Measurements from ENCODE around the gene CST11.

Gene CST11

GRCh38 chr20:23452776-23453175 is at the start of gene CST11:
Gene CST11, minus strand, starts transcription at chr20:23452876. Its CDS starts 65 bp downstream, at chr20:23452811.
- TF ChIP-seq CTCF (IDR thresholded peaks at IDR 0.05; ENCODE audit: insufficient read depth, low read length, poor library complexity, severe bottlenecking): no peak
- no peaks in the 10 kb centered on the region for H3K27me3 ChIP-seq (replicated peaks; ENCODE audit: control insufficient read depth, insufficient read depth, low read length)
- H3K4me3 ChIP-seq (replicated peaks; ENCODE audit: low read depth, low read length): no peak within 1 kb of the TSS
- DNase-seq (ENCODE audit: extremely low read depth, insufficient read length): no peak
- H3K36me3 ChIP-seq (ENCODE audit: control insufficient read depth, insufficient read depth, low read length): no peaks in the 10 kb centered on the region

DNA sequence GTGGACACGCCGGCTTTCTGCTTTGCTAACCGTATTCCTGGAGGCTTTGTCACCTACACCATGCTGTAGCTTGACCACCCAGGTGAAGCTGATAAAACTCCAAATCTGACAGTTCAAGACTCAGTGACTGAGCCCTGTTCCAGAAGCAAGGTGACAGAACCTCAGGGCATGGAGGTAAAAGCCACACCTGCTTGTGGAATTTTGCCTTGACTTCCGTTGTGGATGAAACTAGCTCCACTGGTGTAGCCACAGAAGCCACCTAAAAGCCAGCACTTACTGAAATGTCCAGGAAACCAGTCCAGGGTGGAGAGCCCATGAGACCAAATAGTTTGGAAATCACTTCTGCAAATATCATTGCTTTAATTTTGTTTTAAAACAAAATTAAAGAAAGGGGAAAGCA is 49.2 kb upstream of the CST11 start:
- no peak overlapping the region for H3K4me3 ChIP-seq (replicated peaks; ENCODE audit: low read depth, low read length)
- DNase-seq (ENCODE audit: extremely low read depth, insufficient read length): no peak
- no peak for TF ChIP-seq CTCF (IDR thresholded peaks at IDR 0.05; ENCODE audit: insufficient read depth, low read length, poor library complexity, severe bottlenecking)
- no peaks in the 10 kb centered on the region for H3K36me3 ChIP-seq (ENCODE audit: control insufficient read depth, insufficient read depth, low read length)
- no peaks in the 10 kb centered on the region for H3K27me3 ChIP-seq (replicated peaks; ENCODE audit: control insufficient read depth, insufficient read depth, low read length)

DNA sequence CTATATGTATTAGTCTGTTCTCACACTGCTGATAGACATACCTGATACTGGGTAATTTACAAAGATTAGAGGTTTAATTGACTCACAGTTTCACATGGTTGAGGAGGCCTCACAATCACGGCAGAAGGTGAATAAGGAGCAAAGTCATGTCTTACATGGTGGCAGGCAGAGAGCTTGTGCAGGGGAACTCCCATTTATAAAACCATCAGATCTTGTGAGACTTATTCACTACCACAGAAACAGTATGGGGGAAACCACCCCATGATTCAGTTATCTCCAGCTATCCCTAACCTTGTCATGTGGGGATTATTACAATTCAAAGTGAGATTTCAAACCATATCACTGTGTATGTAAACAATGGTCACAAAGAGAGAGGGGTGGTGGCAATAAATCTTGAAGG is 44.9 kb upstream of the CST11 start:
- Histone ChIP-seq H3K27me3 (replicated peaks; ENCODE audit: control insufficient read depth, insufficient read depth, low read length) (no peaks in the 10 kb centered on the region), H3K36me3 (ENCODE audit: control insufficient read depth, insufficient read depth, low read length) (no peaks in the 10 kb centered on the region), H3K4me3 (replicated peaks; ENCODE audit: low read depth, low read length) (no peak overlapping the region)
- no peak for DNase-seq (ENCODE audit: extremely low read depth, insufficient read length)
- no peak for TF ChIP-seq CTCF (IDR thresholded peaks at IDR 0.05; ENCODE audit: insufficient read depth, low read length, poor library complexity, severe bottlenecking)

GRCh38 chr20:23493172-23493772 is 40.6 kb upstream of the CST11 start:
- H3K27me3 ChIP-seq (replicated peaks; ENCODE audit: control insufficient read depth, insufficient read depth, low read length): no peaks in the 10 kb centered on the region
- H3K36me3 ChIP-seq (ENCODE audit: control insufficient read depth, insufficient read depth, low read length): no peaks in the 10 kb centered on the region
- DNase-seq (ENCODE audit: extremely low read depth, insufficient read length): no peak
- TF ChIP-seq CTCF (IDR thresholded peaks at IDR 0.05; ENCODE audit: insufficient read depth, low read length, poor library complexity, severe bottlenecking): no peak
- no peak overlapping the region for H3K4me3 ChIP-seq (replicated peaks; ENCODE audit: low read depth, low read length)

DNA sequence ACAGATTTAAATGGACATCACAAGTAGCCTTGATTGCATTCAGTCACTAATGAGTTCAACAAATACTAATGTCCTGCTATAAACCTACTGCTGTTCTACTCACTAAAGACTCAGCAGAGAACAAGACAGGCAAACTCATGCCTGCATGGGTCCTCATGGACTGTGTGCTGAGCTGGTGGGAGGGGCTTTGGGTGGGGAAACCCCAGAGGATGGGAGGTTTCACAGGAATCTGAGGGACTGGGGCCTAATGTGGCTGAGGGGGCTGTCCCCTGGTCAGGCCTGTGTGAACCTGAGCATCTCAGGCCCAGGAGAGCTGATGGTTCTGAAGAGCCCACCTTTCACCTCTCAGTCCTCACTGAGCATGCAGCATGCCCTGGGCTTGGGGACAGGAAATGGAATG is 39.6 kb upstream of the CST11 start:
- Histone ChIP-seq H3K36me3 (ENCODE audit: control insufficient read depth, insufficient read depth, low read length) (no peaks in the 10 kb centered on the region), H3K27me3 (replicated peaks; ENCODE audit: control insufficient read depth, insufficient read depth, low read length) (no peaks in the 10 kb centered on the region), H3K4me3 (replicated peaks; ENCODE audit: low read depth, low read length) (no peak overlapping the region)
- TF ChIP-seq CTCF (IDR thresholded peaks at IDR 0.05; ENCODE audit: insufficient read depth, low read length, poor library complexity, severe bottlenecking): no peak
- no peak for DNase-seq (ENCODE audit: extremely low read depth, insufficient read length)

DNA sequence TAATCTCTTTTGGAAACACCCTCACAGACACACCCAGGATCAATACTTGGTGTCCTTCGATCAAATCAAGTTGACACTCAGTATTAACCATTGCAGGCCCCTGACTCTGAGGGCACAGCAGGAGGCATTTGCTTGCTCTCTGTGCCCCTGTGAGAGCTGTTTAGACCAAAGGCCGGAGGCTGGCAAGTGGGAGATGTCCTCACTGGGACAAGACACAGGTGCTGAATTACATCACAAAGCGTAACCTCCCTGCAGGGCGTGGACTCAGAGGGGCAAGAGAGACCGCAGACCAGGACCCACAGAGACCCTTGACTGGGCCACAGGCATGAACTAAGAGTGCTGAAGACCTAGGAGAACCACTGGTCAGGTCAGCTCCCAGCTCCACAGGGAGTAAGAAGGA is 38.1 kb upstream of the CST11 start, which contains the start of gene CST8:
CST8 (plus strand) TSS at position 301 of the 400 bp plus-strand sequence. CDS start 551 bp downstream, outside the sequence.
- no peak for TF ChIP-seq CTCF (IDR thresholded peaks at IDR 0.05; ENCODE audit: insufficient read depth, low read length, poor library complexity, severe bottlenecking)
- no peaks in the 10 kb centered on the region for H3K36me3 ChIP-seq (ENCODE audit: control insufficient read depth, insufficient read depth, low read length)
- no peak within 1 kb of the TSS for H3K4me3 ChIP-seq (replicated peaks; ENCODE audit: low read depth, low read length)
- H3K27me3 ChIP-seq (replicated peaks; ENCODE audit: control insufficient read depth, insufficient read depth, low read length): no peaks in the 10 kb centered on the region
- DNase-seq (ENCODE audit: extremely low read depth, insufficient read length): no peak
